ENCODE results near the gene EFNA1. TPM values are rescaled to one million over a fixed set of nuclear protein-coding genes. Genes with fewer than 3 reads are reported as not detected.
A peak's percentile ranks its signal among the peaks of the same experiment; 100 is the strongest.

The EFNA1 gene
- total and polyA plus RNA-seq, 2 of the 13 experiments (the other 11 are each of a cell fraction or from before 2014, with no cell fraction given): 81.8 to 874 TPM

- TF ChIP-seq ZNF614 (CRISPR knock-in tag; IDR thresholded peaks at IDR 0.05; ENCODE audit: borderline replicate concordance): peak; percentile 51; the same call in 1 of the 2 replicates
- no peak for TF ChIP-seq ZFP90 (CRISPR knock-in tag; IDR thresholded peaks at IDR 0.05; ENCODE audit: borderline replicate concordance)
- TF ChIP-seq, protein P1, sequence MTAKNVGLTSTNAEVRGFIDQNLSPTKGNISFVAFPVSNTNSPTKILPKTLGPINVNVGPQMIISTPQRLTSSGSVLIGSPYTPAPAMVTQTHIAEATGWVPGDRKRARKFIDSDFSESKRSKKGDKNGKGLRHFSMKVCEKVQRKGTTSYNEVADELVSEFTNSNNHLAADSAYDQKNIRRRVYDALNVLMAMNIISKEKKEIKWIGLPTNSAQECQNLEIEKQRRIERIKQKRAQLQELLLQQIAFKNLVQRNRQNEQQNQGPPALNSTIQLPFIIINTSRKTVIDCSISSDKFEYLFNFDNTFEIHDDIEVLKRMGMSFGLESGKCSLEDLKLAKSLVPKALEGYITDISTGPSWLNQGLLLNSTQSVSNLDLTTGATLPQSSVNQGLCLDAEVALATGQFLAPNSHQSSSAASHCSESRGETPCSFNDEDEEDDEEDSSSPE (CRISPR knock-in tag; IDR thresholded peaks at IDR 0.05): peak; percentile 50; the same call in 1 of the 2 replicates
- TF ChIP-seq ETV5 (CRISPR knock-in tag; IDR thresholded peaks at IDR 0.05; ENCODE audit: borderline replicate concordance): peak; percentile 48; the same call in 1 of the 2 replicates
- peak; percentile 82 for TF ChIP-seq ARID5B (CRISPR knock-in tag; IDR thresholded peaks at IDR 0.05)
- peak; percentile 55; the same call in 1 of the 2 replicates for TF ChIP-seq ZMYM4 (CRISPR knock-in tag; IDR thresholded peaks at IDR 0.05)
- TF ChIP-seq ZC3H4 (CRISPR knock-in tag; IDR thresholded peaks at IDR 0.05; ENCODE audit: borderline replicate concordance): no peak
- TF ChIP-seq SNRNP70 (IDR thresholded peaks at IDR 0.05; ENCODE audit: low read depth, low read length): no peak
- no peak for TF ChIP-seq PAF1 (CRISPR knock-in tag; IDR thresholded peaks at IDR 0.05)
- TF ChIP-seq ZNF788 (CRISPR knock-in tag; IDR thresholded peaks at IDR 0.05; ENCODE audit: borderline replicate concordance): peak; percentile 62; the same call in 1 of the 2 replicates
- no peak for TF ChIP-seq FOXP1 (IDR thresholded peaks at IDR 0.05)
- peak; percentile 80 for TF ChIP-seq FOXP1 (CRISPR knock-in tag; IDR thresholded peaks at IDR 0.05)
- peak; percentile 24 for TF ChIP-seq SKI (IDR thresholded peaks at IDR 0.05; ENCODE audit: partially characterized antibody)
- no peak for TF ChIP-seq ZC3H13 (CRISPR knock-in tag; IDR thresholded peaks at IDR 0.05)
- TF ChIP-seq SETDB1 (CRISPR knock-in tag; IDR thresholded peaks at IDR 0.05; ENCODE audit: borderline replicate concordance): no peak
- TF ChIP-seq HMGXB3 (CRISPR knock-in tag; IDR thresholded peaks at IDR 0.05; ENCODE audit: borderline replicate concordance): peak; percentile 80; the same call in 1 of the 2 replicates
- TF ChIP-seq ZNF44 (CRISPR knock-in tag; IDR thresholded peaks at IDR 0.05): no peak
- peak; percentile 73; the same call in 1 of the 2 replicates for TF ChIP-seq ZNF331 (CRISPR knock-in tag; IDR thresholded peaks at IDR 0.05)
- TF ChIP-seq STAT5B (CRISPR knock-in tag; IDR thresholded peaks at IDR 0.05): no peak
- peak; percentile 87; the same call in 1 of the 2 replicates for TF ChIP-seq KAT7 (CRISPR knock-in tag; IDR thresholded peaks at IDR 0.05; ENCODE audit: borderline replicate concordance)
These were observed 36.3 kb upstream of the EFNA1 start (continued) for GRCh38 chr1:155091071-155092051.

Measured in HepG2 (cell line).